H1 (cell line): ENCODE data around the gene CELF4. TPM values are rescaled to one million over a fixed set of nuclear protein-coding genes. Genes with fewer than 3 reads are reported as not detected.

Source experiments
- CTCF ChIA-PET: fragments of 300-600 bp; sonication (Branson Sonifier 250); formaldehyde crosslinking; loops from one replicate; lab custom pipeline; 2021; ENCODE audit not compliant: partially characterized antibody; lab: Charles Lee
- POLR2A ChIA-PET: fragments of 300-600 bp; sonication (Branson Sonifier 250); formaldehyde crosslinking; loops from one replicate; lab custom pipeline; 2021; ENCODE audit warnings: inconsistent platforms; ENCODE audit not compliant: partially characterized antibody; lab: Charles Lee
- DNase-seq, 2 experiments: peaks; one replicate each; pipeline versions ENCODE4 v3.0.0 to v3.0.0-alpha.2; 2010 to 2022; ENCODE audit warnings: low spot score in 2 of 2, low read depth in 1 of 2, mixed read lengths in 1 of 2
- FAIRE-seq: peaks from 2 replicates; lab custom pipeline; 2011; peaks lifted over from hg19 to GRCh38; lab: Jason Lieb, UNC
- H2AFZ ChIP-seq: 2 replicates; pipeline ENCODE4 v1.8.1; 2012; ENCODE audit warnings: low read length, inconsistent platforms
- H2AK5ac ChIP-seq: 2 replicates; pipeline ENCODE4 v1.6.1; 2013; ENCODE audit warnings: low read depth, low read length
- H2BK120ac ChIP-seq: replicated peaks from 2 replicates; pipeline ENCODE3; 2013; ENCODE audit warnings: low read depth, low read length, inconsistent platforms
- H2BK12ac ChIP-seq: 2 replicates; pipeline ENCODE4 v1.6.1; 2013; ENCODE audit warnings: low read depth, low read length
- H2BK15ac ChIP-seq: 2 replicates; pipeline ENCODE4 v1.6.1; 2013; ENCODE audit warnings: low read length
- H2BK20ac ChIP-seq: 2 replicates; pipeline ENCODE4 v1.6.1; 2013; ENCODE audit warnings: low read length
- H2BK5ac ChIP-seq: 2 replicates; pipeline ENCODE4 v1.6.1; 2013; ENCODE audit warnings: low read depth, low read length
- H3K14ac ChIP-seq: 2 replicates; pipeline ENCODE4 v1.6.1; 2013; ENCODE audit warnings: inconsistent platforms; ENCODE audit not compliant: insufficient read length
- H3K18ac ChIP-seq: 2 replicates; pipeline ENCODE4 v1.6.1; 2013; ENCODE audit warnings: low read length; ENCODE audit errors: extremely low read depth
- H3K23ac ChIP-seq: 2 replicates; pipeline ENCODE4 v1.6.1; 2013; ENCODE audit warnings: inconsistent platforms; ENCODE audit not compliant: insufficient read length
- H3K23me2 ChIP-seq: 2 replicates; pipeline ENCODE4 v1.6.1; 2013; ENCODE audit warnings: low read depth, low read length
- H3K27ac ChIP-seq: 2 replicates; pipeline ENCODE4 v1.6.1; 2011; ENCODE audit warnings: low read depth, low read length, inconsistent platforms
- H3K27me3 ChIP-seq, 4 experiments: replicated peaks in 1 of 4; 1 replicate in 1 of 4; 2 replicates in 3 of 4; pipeline versions ENCODE4 v1.6.1 to v1.8.1; 2011 to 2013; ENCODE audit warnings: low read length in 3 of 4, mild to moderate bottlenecking in 3 of 4, inconsistent platforms in 2 of 4, mixed read lengths in 2 of 4, moderate library complexity in 1 of 4; ENCODE audit not compliant: control insufficient read depth in 3 of 4, insufficient read depth in 3 of 4; ENCODE audit errors: extremely low read depth in 1 of 4
- H3K36me3 ChIP-seq, 4 experiments: 2 replicates each; pipeline versions ENCODE4 v1.6.1 to v1.8.1; 2011 to 2013; ENCODE audit warnings: mild to moderate bottlenecking in 4 of 4, low read length in 3 of 4, moderate library complexity in 2 of 4, control low read depth in 1 of 4, inconsistent platforms in 1 of 4; ENCODE audit not compliant: insufficient read depth in 4 of 4, control insufficient read depth in 2 of 4
- H3K4ac ChIP-seq: replicated peaks from 2 replicates; pipeline ENCODE3; 2013; ENCODE audit warnings: low read length, low read depth, mixed read lengths, inconsistent platforms; ENCODE audit not compliant: insufficient read length
- H3K4me1 ChIP-seq, 4 experiments: replicated peaks in 1 of 4; 1 replicate in 1 of 4; 2 replicates in 3 of 4; pipeline versions ENCODE4 v1.6.1 to v1.8.1; 2011 to 2013; ENCODE audit warnings: low read length in 3 of 4, inconsistent platforms in 2 of 4, mixed read lengths in 1 of 4; ENCODE audit not compliant: insufficient read depth in 4 of 4, control insufficient read depth in 3 of 4
- H3K4me2 ChIP-seq, 2 experiments: 2 replicates each; pipeline versions ENCODE4 v1.6.1 to v1.8.1; 2011 to 2013; ENCODE audit warnings: low read depth in 2 of 2, low read length in 2 of 2, control low read depth in 1 of 2, inconsistent platforms in 1 of 2, mild to moderate bottlenecking in 1 of 2; ENCODE audit not compliant: insufficient read depth in 1 of 2
- H3K4me3 ChIP-seq, 4 experiments: fragments of 200-600, 300-600 bp in 1 of 4; sonication (generic), shearing (Covaris generic), sonication (Bioruptor Twin) in 1 of 4; 2 replicates each; pipeline versions ENCODE4 v1.5.1 to v1.8.1; 2011 to 2016; ENCODE audit warnings: low read length in 4 of 4, low read depth in 3 of 4, control low read depth in 2 of 4, inconsistent platforms in 2 of 4, mild to moderate bottlenecking in 2 of 4, mixed read lengths in 1 of 4, moderate library complexity in 1 of 4; ENCODE audit not compliant: insufficient read depth in 2 of 4; ENCODE audit errors: extremely low read depth in 1 of 4
- H3K56ac ChIP-seq: replicated peaks from 2 replicates; pipeline ENCODE3; 2013; ENCODE audit warnings: low read depth, mild to moderate bottlenecking, mixed read lengths, low read length, inconsistent platforms; ENCODE audit not compliant: insufficient read length
- H3K79me1 ChIP-seq: 2 replicates; pipeline ENCODE4 v1.6.1; 2013; ENCODE audit warnings: low read depth, low read length, control low read depth
- H3K79me2 ChIP-seq, 2 experiments: 2 replicates each; pipeline versions ENCODE4 v1.6.1 to v1.8.1; 2012 to 2013; ENCODE audit warnings: low read length in 2 of 2, mild to moderate bottlenecking in 2 of 2, inconsistent platforms in 1 of 2; ENCODE audit not compliant: insufficient read depth in 2 of 2, control insufficient read depth in 1 of 2
- H3K9ac ChIP-seq, 4 experiments: replicated peaks in 1 of 4; 1 replicate in 1 of 4; 2 replicates in 3 of 4; pipeline versions ENCODE4 v1.6.1 to v1.8.1; 2011 to 2013; ENCODE audit warnings: low read depth in 3 of 4, low read length in 3 of 4, control low read depth in 2 of 4, mild to moderate bottlenecking in 2 of 4, moderate library complexity in 2 of 4, inconsistent platforms in 1 of 4; ENCODE audit errors: extremely low read depth in 1 of 4
- H3K9me3 ChIP-seq, 2 experiments: 2 replicates each; pipeline versions ENCODE4 v1.6.1 to v1.8.1; 2012 to 2013; ENCODE audit warnings: mild to moderate bottlenecking in 2 of 2, moderate library complexity in 2 of 2, control low read depth in 1 of 2, inconsistent platforms in 1 of 2, low read depth in 1 of 2, low read length in 1 of 2, mixed read lengths in 1 of 2; ENCODE audit not compliant: insufficient read depth in 2 of 2
- H4K20me1 ChIP-seq, 2 experiments: replicated peaks in 1 of 2; 2 replicates each; pipeline versions ENCODE3 to v1.8.1; 2011 to 2013; ENCODE audit warnings: inconsistent platforms in 2 of 2, low read length in 2 of 2, mild to moderate bottlenecking in 1 of 2; ENCODE audit not compliant: insufficient read depth in 2 of 2, control insufficient read depth in 1 of 2
- H4K5ac ChIP-seq: 2 replicates; pipeline ENCODE4 v1.6.1; 2013; ENCODE audit warnings: low read length, low read depth, mixed read lengths, inconsistent platforms; ENCODE audit not compliant: insufficient read length
- H4K8ac ChIP-seq: 2 replicates; pipeline ENCODE4 v1.8.0; 2013; ENCODE audit warnings: mild to moderate bottlenecking, moderate library complexity, low read length, inconsistent platforms; ENCODE audit not compliant: insufficient read depth; ENCODE audit errors: extremely low read depth
- H4K91ac ChIP-seq: replicated peaks from 2 replicates; pipeline ENCODE3; 2013; ENCODE audit warnings: low read length, mixed read lengths, inconsistent platforms; ENCODE audit not compliant: insufficient read length
- FOSL1 ChIP-seq: IDR thresholded peaks from 2 replicates; pipeline ENCODE4 v1.6.1; 2011; ENCODE audit warnings: mild to moderate bottlenecking, low read depth, low read length, moderate library complexity; ENCODE audit not compliant: insufficient read depth
- JUND ChIP-seq: IDR thresholded peaks from 2 replicates; pipeline ENCODE4 v1.6.1; 2011; ENCODE audit warnings: mild to moderate bottlenecking, improper control_type of control experiment, low read length
- SAP30 ChIP-seq: fragments of 300-600 bp; sonication (generic); IDR thresholded peaks from 2 replicates; pipeline ENCODE4 v1.7.1; 2012; ENCODE audit warnings: low read length, moderate library complexity, mild to moderate bottlenecking, inconsistent platforms; ENCODE audit not compliant: insufficient read depth, insufficient replicate concordance
- WGBS, 2 experiments: shearing (Covaris generic) in 1 of 2; methylation state at CpG; one replicate each; pipeline versions ENCODE4 v1.1.6 to v1.1.7; 2013 to 2015; ENCODE audit warnings: low lambda C conversion rate in 2 of 2, mixed read lengths in 2 of 2, inconsistent platforms in 1 of 2, low coverage in 1 of 2, missing lambda C conversion rate in 1 of 2; ENCODE audit not compliant: insufficient replicate concordance in 2 of 2, insufficient coverage in 1 of 2, insufficient read length in 1 of 2; ENCODE audit errors: extremely low coverage in 1 of 2, missing lambda C conversion rate in 1 of 2; 5-methylcytosine and 5-hydroxymethylcytosine counted together
- polyA plus RNA-seq, 7 experiments: library from polyadenylated mRNA; depleted of rRNA in 3 of 7; stranded (reverse) in 5 of 7; unstranded in 2 of 7; fragments of >200 nt in 5 of 7; fragments of 200-250 nt in 2 of 7; gene quantifications; 1 replicate in 5 of 7; 2 replicates in 1 of 7; 4 replicates in 1 of 7; pipeline versions ENCODE4 v1.2.1 to v1.2.3, GENCODE V29; 2011 to 2013; ENCODE audit warnings: missing spikeins in 2 of 7, mixed read lengths in 2 of 7
- total RNA-seq: library from RNA; stranded (reverse); fragmentation: NEBNext Ultra II Directional; extraction: Animal tissue kit (Norgen Biotek cat#: 25700); gene quantifications from 2 replicates; pipeline ENCODE4 v1.2.1, GENCODE V29; 2021

Gene CELF4
- total and polyA plus RNA-seq, 2 of the 8 experiments (the other 6 are each of a cell fraction or from before 2014, with no cell fraction given): 1.6 to 3.4 TPM

DNA sequence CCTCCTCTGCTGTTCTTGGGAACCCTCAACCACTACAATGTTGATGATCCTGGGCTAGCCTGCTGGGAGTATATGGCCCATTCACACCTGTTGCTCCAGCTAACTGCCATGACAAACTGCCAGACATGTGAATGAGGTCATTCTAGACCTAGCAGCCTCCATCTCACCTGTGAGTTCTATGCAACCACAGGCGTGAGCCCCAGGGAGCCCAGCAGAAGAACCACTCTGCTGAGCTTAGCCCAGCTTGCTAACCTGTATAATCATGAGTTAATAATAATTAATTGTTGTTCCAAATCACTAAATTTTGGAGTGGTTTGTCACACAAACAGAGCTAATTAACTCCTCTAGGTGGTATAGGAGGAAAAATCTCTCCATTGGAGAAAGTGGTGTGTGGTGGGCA is 24.7 kb upstream of the CELF4 start:
- H4K5ac ChIP-seq: no peak overlapping the region
- H3K27me3 ChIP-seq: peaks cover 0 to 2% (median under 1%) of the 10 kb centered on the region in 4 experiments; a peak in 3 of 7 replicates
- no peak overlapping the region for H3K4ac ChIP-seq
- H3K9me3 ChIP-seq: peaks cover 5% of the 10 kb centered on the region in 2 experiments; a peak in 2 of 4 replicates
- no peak overlapping the region for H2BK15ac ChIP-seq
- POLR2A ChIA-PET: interaction anchor here (0.7 to 1.3 kb wide), 2 partner anchors 12 to 278 kb away, joined by 4 to 5 read pairs; no protein-coding TSS in a partner anchor
- no peaks in the 10 kb centered on the region for H3K23me2 ChIP-seq
- no peaks in the 10 kb centered on the region for H4K20me1 ChIP-seq
- H3K79me2 ChIP-seq: no peaks in the 10 kb centered on the region
- TF ChIP-seq FOSL1 (no peak), SAP30 (no peak), JUND (no peak)
- WGBS, 2 experiments: 76% methylated on average over 1 of the region's 1 CpG; no CpG with 5 or more reads in 1 of the 2 experiments
- H3K4me2 ChIP-seq: no peak overlapping the region
- no peak overlapping the region for H2AK5ac ChIP-seq
- no peak overlapping the region for H3K56ac ChIP-seq
- no peaks in the 10 kb centered on the region for H3K36me3 ChIP-seq
- no peak overlapping the region for H3K18ac ChIP-seq
- no peak overlapping the region for H2BK20ac ChIP-seq
- H4K91ac ChIP-seq: no peak overlapping the region
- H4K8ac ChIP-seq: no peak overlapping the region
- no peak for FAIRE-seq
- no peak overlapping the region for H2BK12ac ChIP-seq
- H3K23ac ChIP-seq: no peak overlapping the region
- CTCF ChIA-PET: interaction anchor here (3.8 kb wide), 1 partner anchor 10 kb away, joined by 24 read pairs; no protein-coding TSS in a partner anchor
- no peak overlapping the region for H2AFZ ChIP-seq
- peaks cover 0 to 8% (median 4%) of the 10 kb centered on the region in 4 experiments; a peak in 3 of 7 replicates for H3K4me1 ChIP-seq
- no peak overlapping the region for H2BK5ac ChIP-seq
- no peak overlapping the region for H3K27ac ChIP-seq
- no peaks in the 10 kb centered on the region for H3K79me1 ChIP-seq
- H3K9ac ChIP-seq: no peak overlapping the region
- no peak overlapping the region for H3K14ac ChIP-seq
- DNase-seq: no peak
- no peak overlapping the region for H2BK120ac ChIP-seq
- H3K4me3 ChIP-seq: no peak overlapping the region
